ENCODE results near the gene GRSF1.

DNA sequence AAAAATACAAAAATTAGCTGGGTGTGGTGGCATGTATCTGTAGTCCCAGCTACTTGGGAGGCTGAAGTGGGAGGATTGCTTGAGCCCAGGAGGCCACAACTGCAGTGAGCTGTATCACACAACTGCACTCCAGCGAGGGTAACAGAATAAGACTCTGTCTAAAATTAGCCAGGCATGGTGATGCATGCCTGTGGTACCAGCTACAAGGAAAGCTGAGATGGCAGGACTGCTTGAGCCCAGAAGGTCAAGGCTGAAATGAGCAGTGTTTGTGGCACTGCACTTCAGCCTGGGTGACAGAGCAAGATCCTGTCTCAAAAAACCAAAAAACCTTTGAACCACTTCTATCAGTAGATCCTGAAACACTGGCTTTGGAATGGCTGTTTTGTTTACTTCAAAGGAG, 10.2 kb downstream of the GRSF1 start:
- TF ChIP-seq POLR2A (IDR thresholded peaks at IDR 0.05; ENCODE audit: low read length) = no peak
- no peak for TF ChIP-seq GATA1 (IDR thresholded peaks at IDR 0.05; ENCODE audit: low read depth, low read length)

Measured in erythroblast (primary cell).